Smooth muscle cell (in vitro differentiated cells): ENCODE data around the gene PARP1. TPM values are rescaled to one million over a fixed set of nuclear protein-coding genes. Genes with fewer than 3 reads are reported as not detected.

Experiments
- DNase-seq: peaks from one replicate; lab custom pipeline; 2025; ENCODE audit not compliant: unreplicated experiment; lab: John Stamatoyannopoulos, UW
- H2AFZ ChIP-seq: fragments of 200-600 bp; sonication (generic); 2 replicates; pipeline ENCODE4 v1.6.0; 2016; ENCODE audit warnings: antibody characterized with exemption, low read depth, mild to moderate bottlenecking
- H3F3A ChIP-seq: fragments of 200-600 bp; sonication (generic); 2 replicates; pipeline ENCODE4 v1.6.0; 2017; ENCODE audit warnings: antibody characterized with exemption, low read depth
- H3K27ac ChIP-seq: fragments of 200-600 bp; sonication (generic); 2 replicates; pipeline ENCODE4 v1.5.1; 2016; ENCODE audit warnings: low read depth, mild to moderate bottlenecking
- H3K27me3 ChIP-seq: fragments of 200-600 bp; sonication (generic); 2 replicates; pipeline ENCODE4 v1.6.1; 2016; ENCODE audit warnings: low read depth, mild to moderate bottlenecking
- H3K36me3 ChIP-seq: fragments of 200-600 bp; sonication (generic); 2 replicates; pipeline ENCODE4 v1.5.1; 2016; ENCODE audit warnings: low read depth
- H3K4me1 ChIP-seq: fragments of 200-600 bp; sonication (generic); 2 replicates; pipeline ENCODE4 v1.5.1; 2016; ENCODE audit warnings: low read depth
- H3K4me2 ChIP-seq: fragments of 200-600 bp; sonication (generic); 2 replicates; pipeline ENCODE4 v1.6.0; 2016; ENCODE audit warnings: mild to moderate bottlenecking
- H3K4me3 ChIP-seq: fragments of 200-600 bp; sonication (generic); 2 replicates; pipeline ENCODE4 v1.5.1; 2016; ENCODE audit warnings: mild to moderate bottlenecking
- H3K79me2 ChIP-seq: fragments of 200-600 bp; sonication (generic); 2 replicates; pipeline ENCODE4 v1.6.0; 2016; ENCODE audit warnings: low read depth, mild to moderate bottlenecking
- H3K9ac ChIP-seq: fragments of 200-600 bp; sonication (generic); 2 replicates; pipeline ENCODE4 v1.6.0; 2016; ENCODE audit warnings: low read depth
- H3K9me3 ChIP-seq: fragments of 200-600 bp; sonication (generic); replicated peaks from 2 replicates; pipeline ENCODE4 v1.5.1; 2016; ENCODE audit warnings: low read depth
- H4K20me1 ChIP-seq: fragments of 200-600 bp; sonication (generic); 2 replicates; pipeline ENCODE4 v1.6.0; 2016; ENCODE audit warnings: low read depth
- WGBS: methylation state at CpG from one replicate; pipeline ENCODE4 v1.1.7; 2016; ENCODE audit warnings: low lambda C conversion rate; 5-methylcytosine and 5-hydroxymethylcytosine counted together
- polyA plus RNA-seq: library from polyadenylated mRNA; unstranded; fragments of >200 nt; fragmentation: Nextera tagmentation; extraction: Ambion mirVana; gene quantifications from 2 replicates; pipeline ENCODE4 v1.2.1, GENCODE V29; 2016
- total RNA-seq: library from RNA; depleted of rRNA; stranded (reverse); fragments of >200 nt; gene quantifications from 2 replicates; pipeline ENCODE4 v1.2.3, GENCODE V29; 2014
- TF ChIP-seq, protein P1 (sequence below): fragments of 200-600 bp; sonication (generic); IDR thresholded peaks from 2 replicates; pipeline ENCODE4 v1.5.1; 2017; ENCODE audit warnings: borderline replicate concordance, mild to moderate bottlenecking, antibody characterized with exemption; ENCODE audit not compliant: insufficient read depth, poor library complexity, severe bottlenecking

The PARP1 gene
- total and polyA plus RNA-seq, 2 experiments from 2014 or later = 27.4 to 38.5 TPM

DNA sequence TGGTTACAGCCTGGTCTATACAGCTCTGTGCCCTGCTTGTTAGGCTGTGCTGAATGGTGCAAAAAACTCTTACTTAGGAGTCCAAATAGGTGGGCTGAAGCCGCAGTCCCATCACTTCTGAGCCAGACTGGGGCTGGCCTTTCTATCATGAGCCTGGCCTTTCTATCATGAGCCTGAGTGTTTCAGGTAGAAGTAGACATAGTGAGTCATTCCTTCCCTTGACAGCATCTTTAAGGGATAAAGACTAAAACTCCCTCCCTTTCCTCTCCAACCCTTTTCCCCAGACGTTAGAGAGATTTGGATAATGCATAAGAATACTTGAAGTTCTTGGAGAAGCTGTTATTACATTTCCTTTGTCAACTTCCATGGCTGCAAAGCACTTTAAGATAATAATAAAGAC is 46.5 kb upstream of the PARP1 start:
- WGBS = 56% methylated on average over 2 of the region's 2 CpGs
- Histone ChIP-seq H3K4me3 (no peak overlapping the region), H3K4me1 (peaks cover 10% of the 10 kb centered on the region), H3K79me2 (no peaks in the 10 kb centered on the region), H4K20me1 (no peaks in the 10 kb centered on the region), H3K4me2 (no peak overlapping the region), H3K36me3 (no peaks in the 10 kb centered on the region), H2AFZ (no peak overlapping the region), H3K27me3 (no peaks in the 10 kb centered on the region), H3K27ac (no peak overlapping the region), H3K9me3 (no peaks in the 10 kb centered on the region), H3K9ac (no peak overlapping the region), H3F3A (no peaks in the 10 kb centered on the region)
- no peak for DNase-seq
- TF ChIP-seq, protein P1, sequence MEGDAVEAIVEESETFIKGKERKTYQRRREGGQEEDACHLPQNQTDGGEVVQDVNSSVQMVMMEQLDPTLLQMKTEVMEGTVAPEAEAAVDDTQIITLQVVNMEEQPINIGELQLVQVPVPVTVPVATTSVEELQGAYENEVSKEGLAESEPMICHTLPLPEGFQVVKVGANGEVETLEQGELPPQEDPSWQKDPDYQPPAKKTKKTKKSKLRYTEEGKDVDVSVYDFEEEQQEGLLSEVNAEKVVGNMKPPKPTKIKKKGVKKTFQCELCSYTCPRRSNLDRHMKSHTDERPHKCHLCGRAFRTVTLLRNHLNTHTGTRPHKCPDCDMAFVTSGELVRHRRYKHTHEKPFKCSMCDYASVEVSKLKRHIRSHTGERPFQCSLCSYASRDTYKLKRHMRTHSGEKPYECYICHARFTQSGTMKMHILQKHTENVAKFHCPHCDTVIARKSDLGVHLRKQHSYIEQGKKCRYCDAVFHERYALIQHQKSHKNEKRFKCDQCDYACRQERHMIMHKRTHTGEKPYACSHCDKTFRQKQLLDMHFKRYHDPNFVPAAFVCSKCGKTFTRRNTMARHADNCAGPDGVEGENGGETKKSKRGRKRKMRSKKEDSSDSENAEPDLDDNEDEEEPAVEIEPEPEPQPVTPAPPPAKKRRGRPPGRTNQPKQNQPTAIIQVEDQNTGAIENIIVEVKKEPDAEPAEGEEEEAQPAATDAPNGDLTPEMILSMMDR = no peak

DNA sequence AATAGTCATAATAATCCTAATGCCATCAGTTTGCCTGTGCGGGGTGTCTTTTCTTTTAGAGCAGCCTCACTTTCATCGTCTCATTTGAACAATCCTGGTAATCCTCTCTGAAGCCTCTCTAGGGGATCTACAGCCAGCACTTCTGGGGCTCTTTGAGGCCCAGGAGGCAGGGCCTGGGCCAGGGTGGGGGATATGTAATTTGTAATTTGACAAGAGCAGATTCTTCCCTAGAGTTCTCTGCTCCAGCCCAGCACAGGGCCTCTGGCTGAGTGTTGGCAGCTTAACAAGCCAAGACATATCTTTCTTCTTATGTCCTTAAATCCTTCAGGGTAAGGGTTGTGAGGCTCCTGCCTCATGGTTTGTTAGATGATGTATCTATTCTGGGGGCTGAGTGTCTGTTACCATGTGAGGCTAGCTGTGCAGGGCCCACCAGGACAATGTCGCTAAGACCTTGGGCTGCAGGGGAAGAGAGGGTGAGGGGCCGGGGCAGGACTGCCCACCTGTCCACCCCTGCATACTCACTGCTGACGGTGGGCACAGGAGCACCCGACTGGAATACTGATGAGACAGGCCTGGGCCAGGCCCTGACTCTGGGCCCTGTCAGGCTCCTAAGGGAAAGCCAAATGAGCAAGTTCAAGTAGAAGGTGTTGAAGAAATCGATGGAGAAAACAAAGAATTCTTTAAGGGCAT is 45.3 kb upstream of the PARP1 start:
- no peak for DNase-seq
- Histone ChIP-seq H3K9me3 (no peaks in the 10 kb centered on the region), H3K36me3 (no peaks in the 10 kb centered on the region), H3K27ac (no peak overlapping the region), H3K27me3 (no peaks in the 10 kb centered on the region), H3K79me2 (no peaks in the 10 kb centered on the region), H3K4me3 (no peak overlapping the region), H3K9ac (no peak overlapping the region), H3K4me1 (peaks cover 10% of the 10 kb centered on the region), H4K20me1 (no peaks in the 10 kb centered on the region), H3F3A (no peaks in the 10 kb centered on the region), H2AFZ (peak overlapping the region; percentile 47), H3K4me2 (no peak overlapping the region)
- TF ChIP-seq, protein P1 = no peak
- WGBS = 78% methylated on average over 7 of the region's 7 CpGs

DNA sequence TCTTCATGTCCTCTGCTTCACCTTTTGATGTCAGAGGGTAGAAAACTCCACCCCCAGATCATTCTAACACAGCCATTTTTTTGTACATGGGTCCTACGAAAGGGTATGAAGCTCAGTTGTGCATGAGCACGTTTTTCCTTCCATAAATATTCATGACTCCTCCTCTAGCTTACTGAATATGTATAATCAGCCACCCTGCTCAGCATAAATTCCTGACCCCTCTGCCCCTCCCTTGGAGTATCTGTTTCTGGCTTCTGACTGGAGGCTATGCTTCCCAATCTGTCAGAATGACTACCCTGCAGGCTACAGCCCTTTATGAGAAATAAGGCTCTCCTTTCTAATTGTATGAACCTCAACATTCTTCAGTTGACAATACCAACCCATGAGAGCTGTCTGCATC is 42.8 kb upstream of the PARP1 start:
- no peaks in the 10 kb centered on the region for H3K9me3 ChIP-seq
- H3K4me1 ChIP-seq = peaks cover 10% of the 10 kb centered on the region
- no peak overlapping the region for H2AFZ ChIP-seq
- H3F3A ChIP-seq = no peaks in the 10 kb centered on the region
- DNase-seq = no peak
- no peak overlapping the region for H3K27ac ChIP-seq
- no peaks in the 10 kb centered on the region for H3K36me3 ChIP-seq
- H3K9ac ChIP-seq = no peak overlapping the region
- no peaks in the 10 kb centered on the region for H4K20me1 ChIP-seq
- no peak overlapping the region for H3K4me3 ChIP-seq
- H3K79me2 ChIP-seq = no peaks in the 10 kb centered on the region
- no peak overlapping the region for H3K4me2 ChIP-seq
- no peaks in the 10 kb centered on the region for H3K27me3 ChIP-seq
- 78% methylated on average over 2 of the region's 2 CpGs for WGBS
- TF ChIP-seq, protein P1 = no peak

DNA sequence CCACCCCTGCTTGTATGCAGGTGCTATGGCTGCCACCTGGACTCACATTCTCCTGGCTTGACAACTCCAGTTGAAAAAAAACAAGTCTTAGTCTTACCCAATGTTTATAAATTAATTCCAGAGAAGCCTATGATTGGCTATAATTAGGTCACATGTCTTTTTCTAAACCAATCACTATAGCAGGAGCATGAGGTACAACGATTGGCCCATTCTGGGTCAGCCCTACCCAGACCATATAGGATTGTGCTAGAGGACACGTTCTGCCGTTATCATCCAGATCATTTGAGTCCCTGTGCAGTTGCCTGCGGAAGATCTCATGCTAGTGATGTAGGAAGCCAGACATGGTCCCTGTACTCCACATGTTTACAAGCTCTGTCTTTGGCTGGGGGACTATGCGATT is 41.9 kb upstream of the PARP1 start:
- H3K9ac ChIP-seq = no peak overlapping the region
- H3K4me2 ChIP-seq = no peak overlapping the region
- no peak overlapping the region for H3K27ac ChIP-seq
- H3K27me3 ChIP-seq = no peaks in the 10 kb centered on the region
- no peak overlapping the region for H3K4me3 ChIP-seq
- H4K20me1 ChIP-seq = no peaks in the 10 kb centered on the region
- no peaks in the 10 kb centered on the region for H3F3A ChIP-seq
- H3K4me1 ChIP-seq = peaks cover 10% of the 10 kb centered on the region
- no peak for DNase-seq
- H3K79me2 ChIP-seq = no peaks in the 10 kb centered on the region
- no peaks in the 10 kb centered on the region for H3K9me3 ChIP-seq
- TF ChIP-seq, protein P1 = no peak
- 57% methylated on average over 5 of the region's 5 CpGs for WGBS
- no peak overlapping the region for H2AFZ ChIP-seq
- no peaks in the 10 kb centered on the region for H3K36me3 ChIP-seq
